ENCODE measurements around the gene MYO18B.

Gene MYO18B

DNA sequence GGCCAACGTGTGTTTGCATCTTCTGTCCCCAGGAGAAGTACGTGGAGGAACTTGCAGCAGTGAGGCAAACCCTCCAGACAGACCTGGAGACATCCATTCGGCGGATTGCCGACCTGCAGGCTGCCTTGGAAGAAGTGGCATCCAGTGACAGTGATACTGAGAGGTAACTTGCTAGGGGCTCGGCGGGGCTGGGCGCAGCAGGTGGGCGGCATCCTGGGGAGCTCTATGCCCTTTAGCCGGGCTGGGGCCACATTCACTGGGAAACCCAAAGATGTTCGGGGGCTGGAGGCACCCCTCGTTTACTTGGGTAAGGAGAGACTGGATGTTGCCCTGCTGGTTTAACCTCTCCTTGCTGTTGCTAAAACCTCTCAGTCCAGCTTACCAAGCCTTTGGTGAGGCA is 250.3 kb downstream of the MYO18B start:
- no peak for DNase-seq (ENCODE audit: low read depth in 2 of 2)

DNA sequence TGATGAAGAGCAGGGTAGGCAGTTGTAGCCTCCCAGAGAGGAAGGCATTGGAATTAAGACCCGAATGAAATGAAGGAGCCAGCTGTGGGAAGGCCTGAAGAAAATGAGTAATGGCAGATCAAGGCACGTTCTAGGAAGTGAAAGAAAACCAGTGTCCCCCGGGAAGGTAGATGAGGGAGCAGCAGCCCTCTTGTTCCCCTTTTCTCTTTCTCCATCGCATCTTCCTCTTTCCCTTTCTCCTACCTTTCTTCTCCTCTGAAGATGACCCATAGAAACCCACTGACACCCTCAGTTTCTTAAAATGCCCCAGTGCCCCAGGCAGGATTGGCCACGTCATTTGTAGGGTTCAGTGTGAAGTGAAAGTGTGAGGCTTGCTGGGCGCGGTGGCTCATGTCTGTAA is 254.7 kb downstream of the MYO18B start:
- DNase-seq (ENCODE audit: low read depth in 2 of 2), result no peak

DNA sequence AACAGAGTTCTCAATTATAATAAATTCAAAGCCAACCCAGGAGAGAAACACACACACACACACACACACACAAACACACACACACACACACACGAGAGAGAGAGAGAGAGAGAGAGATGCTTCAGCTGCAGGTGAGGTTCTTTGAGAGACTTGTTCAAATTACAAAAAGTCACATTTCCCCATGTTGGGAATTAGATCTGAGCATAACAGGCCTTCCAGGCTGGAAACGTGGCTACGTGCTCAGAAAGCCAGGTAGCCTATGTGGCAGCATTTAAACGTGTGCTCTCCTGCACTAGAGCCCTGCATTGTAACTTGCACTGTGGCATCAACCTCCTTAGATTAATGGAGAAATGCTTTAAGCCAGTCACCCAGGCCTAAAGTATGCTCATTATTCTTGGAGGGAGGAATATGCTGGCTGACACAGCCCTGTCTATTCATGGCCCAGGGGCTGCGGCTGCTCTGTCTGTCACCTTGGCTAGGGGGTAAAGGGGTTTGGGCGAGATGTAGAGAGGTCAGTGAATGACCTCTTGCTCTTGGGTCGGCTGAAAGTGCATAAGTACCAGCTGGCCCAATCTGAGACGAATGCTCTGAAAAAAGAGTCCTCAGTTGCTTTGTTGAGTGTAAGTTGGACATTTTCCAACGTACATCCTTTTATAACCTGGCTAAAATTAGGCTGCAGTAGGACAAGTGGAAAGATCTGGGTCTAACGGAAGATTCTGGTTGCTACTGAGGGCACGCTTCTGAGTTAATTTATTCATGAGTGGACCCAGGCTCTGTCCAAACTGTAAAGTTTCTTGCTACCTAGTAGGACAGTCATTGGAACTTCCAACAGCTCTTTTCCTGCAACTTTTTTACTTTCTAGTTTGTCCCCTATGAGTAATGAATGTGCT is 256.1 kb downstream of the MYO18B start:
- no peak for DNase-seq (ENCODE audit: low read depth in 2 of 2)

DNA sequence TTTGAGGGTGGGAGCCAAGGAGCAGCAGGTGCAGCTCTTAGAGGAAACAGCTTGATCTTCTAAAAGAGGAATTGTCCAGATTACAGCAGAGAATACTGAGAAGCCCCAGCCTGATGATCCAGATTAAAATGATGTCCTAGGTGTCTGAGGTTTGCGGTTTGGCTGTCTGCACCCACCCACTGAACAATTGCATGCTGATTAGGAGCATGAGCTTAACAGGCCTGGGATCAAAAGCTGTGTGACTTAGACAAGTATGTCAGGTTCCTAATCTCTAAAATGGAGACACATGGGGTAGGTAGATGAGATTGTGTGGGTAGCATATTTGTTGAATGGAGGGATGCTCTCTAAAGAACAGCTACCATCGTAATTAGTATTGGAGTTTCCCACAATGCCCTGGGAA is 260.5 kb downstream of the MYO18B start:
- DNase-seq (ENCODE audit: low read depth in 2 of 2), result no peak

DNA sequence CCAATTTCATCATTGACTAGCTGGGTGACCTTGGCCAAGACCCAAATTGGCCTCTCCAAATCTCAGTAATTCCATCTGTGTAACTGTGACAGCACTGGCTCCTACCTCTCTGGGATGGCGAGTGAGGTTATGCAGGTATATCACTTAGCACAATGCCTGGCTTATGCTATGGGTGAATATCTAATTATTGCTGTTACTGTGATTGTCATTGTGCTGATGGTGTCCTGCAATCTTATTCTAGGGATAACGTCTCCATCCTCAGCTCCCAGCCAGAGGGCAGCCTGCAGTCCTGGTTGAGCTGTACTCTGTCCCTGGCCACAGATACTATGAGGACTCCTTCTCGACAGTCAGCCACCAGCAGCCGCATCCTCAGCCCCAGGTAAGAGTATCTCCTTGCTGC is 262.5 kb downstream of the MYO18B start:
- DNase-seq (ENCODE audit: low read depth in 2 of 2), result no peak

DNA sequence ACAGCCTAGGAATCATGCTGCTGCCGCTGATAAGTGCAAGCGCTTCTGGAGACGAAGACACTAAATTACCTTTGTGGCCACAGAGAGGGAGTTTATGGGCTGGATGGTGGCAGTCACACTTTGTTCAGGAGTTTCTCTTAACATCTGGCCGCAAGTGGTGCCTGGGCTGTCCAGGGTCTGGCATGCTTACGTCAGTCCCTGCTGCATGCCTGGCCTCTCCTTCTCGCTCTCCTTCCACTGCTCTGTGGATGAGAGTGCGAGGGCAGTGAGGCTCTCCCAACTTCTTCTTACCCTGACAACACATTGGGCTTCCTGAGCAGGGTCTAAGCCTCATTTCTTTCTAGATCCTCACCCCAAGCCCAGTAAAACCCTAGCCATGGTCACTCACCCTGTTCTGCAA is 266.6 kb downstream of the MYO18B start:
- DNase-seq (ENCODE audit: low read depth in 2 of 2), result no peak

DNA sequence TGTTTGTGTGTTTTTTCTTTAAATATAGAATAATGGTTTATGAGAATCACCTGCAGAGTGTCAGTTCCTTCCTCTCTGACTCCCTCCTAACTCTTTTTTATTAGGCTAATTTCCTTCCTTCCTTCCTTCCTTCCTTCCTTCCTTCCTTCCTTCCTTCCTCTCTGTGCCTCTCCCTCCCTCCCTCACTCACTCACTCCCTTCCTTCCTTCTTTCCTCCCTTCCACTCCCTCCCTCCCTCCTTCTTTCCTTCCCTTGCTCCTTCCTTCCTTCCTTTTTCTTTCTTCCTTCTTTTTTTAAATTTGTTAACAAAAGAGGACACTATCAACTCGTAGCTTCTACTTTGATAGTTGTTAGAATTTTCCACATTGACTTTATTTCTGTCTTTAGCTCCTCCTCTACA is 274.9 kb downstream of the MYO18B start:
- DNase-seq (ENCODE audit: low read depth in 2 of 2), result no peak

DNA sequence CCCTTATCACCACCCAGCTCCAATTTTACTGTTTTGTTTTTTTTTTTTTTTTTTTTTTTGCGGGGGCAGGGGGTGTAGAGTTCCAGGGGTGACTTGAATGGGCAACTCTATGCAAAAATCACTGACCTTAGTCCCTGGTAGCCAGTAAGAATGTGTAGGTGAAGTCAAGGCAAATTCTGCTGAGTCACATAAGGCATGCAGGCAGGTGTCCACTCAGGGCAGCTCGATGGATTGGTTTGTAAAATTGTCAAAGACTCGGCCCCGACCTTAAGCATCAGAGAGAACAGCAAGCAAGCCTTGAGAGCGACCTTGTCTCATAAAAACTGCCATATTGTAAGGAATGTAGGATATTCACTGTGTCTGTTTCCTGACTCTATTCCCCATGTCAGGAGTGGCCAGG is 275.9 kb downstream of the MYO18B start:
- DNase-seq (ENCODE audit: low read depth in 2 of 2), result no peak

DNA sequence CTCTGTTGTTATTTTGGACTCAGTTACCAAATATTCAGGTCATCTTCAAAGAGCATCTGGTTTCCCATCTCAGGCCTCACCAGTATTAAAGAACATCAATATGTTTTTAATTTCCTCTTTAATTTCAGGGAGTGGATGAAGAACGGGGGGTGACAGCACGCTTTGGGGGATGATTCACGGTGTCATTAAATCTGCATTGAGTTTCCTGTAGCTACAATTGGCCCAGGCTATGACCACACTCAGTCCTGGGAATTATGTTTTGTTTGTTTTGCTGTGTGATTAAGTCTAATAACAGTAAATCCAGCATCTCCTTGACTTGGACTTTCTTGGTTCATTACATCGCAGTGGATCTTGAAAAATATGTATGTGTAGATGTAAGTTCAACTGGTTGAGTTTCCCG is 277.6 kb downstream of the MYO18B start:
- DNase-seq (ENCODE audit: low read depth in 2 of 2), result no peak

DNA sequence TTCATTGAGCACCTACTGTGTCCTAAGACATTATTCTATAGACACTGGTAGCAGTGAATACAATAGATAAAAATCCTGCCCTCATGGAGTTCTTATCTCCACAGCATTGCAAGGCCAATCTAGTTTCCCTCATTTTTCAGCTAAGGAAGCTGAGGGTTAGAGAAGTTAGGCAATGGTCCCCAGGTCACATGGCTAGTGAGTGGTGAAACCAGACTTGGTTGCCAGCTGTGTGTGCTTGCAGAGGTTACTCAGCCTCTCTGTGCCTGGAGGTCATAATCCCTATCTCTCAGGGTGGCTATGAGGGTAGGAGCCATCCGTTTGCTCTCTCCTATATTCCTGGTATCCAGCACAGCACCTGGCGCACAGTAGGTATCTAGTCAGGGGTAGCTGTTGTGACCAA is 279.5 kb downstream of the MYO18B start:
- no peak for DNase-seq (ENCODE audit: low read depth in 2 of 2)

DNA sequence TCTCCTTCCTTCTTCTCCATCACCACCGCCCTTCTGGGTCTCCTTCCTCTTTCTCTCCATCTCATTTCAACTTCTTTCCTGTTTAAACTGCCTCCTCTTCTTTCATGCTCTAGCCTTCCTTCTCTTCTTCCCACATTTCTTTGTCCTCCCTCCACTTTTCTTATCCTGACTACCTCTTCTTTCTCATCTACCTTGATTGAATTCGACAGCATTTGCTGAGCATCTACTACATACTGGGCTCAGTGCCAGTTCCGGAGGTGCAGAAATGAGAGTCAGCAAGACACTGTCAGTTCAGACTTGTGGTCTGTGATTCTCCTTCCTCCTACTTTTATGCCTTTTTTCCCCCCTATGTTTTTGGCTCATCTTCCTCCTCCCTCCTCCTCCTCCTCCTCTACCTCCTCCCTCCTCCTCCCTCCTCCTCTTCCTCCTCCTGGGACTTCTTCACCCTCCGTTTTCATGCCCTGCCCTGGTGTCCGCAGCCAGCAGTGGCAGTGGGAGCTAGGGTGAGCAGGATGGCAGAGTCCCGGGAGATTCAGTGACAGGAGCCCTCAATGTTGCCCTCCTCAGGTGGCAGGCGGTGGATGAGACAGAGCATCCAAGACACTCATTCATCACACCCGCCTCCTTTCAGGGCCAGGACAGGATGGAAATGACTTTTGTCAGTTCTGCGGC is 281.3 kb downstream of the MYO18B start:
- DNase-seq (ENCODE audit: low read depth in 2 of 2), result no peak

DNA sequence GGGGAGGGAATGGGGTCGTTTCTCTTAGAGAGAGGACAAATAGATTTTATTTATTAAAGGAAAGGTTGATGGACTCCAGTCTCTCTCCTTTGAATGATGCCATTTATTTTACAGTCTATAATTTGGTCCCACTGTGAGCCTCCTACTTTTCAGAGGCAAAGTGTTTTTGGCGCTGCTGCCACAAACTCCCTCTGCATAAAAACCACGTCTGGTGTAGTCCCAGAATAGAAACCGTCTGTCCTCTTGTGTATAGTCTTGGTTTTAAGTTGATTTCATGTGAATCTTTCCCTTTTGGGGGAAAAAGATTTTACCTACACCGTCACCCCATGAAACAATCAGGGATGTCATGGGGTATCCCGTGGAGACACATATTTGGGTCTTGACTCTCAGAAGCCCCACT is 283.6 kb downstream of the MYO18B start:
- no peak for DNase-seq (ENCODE audit: low read depth in 2 of 2)

DNA sequence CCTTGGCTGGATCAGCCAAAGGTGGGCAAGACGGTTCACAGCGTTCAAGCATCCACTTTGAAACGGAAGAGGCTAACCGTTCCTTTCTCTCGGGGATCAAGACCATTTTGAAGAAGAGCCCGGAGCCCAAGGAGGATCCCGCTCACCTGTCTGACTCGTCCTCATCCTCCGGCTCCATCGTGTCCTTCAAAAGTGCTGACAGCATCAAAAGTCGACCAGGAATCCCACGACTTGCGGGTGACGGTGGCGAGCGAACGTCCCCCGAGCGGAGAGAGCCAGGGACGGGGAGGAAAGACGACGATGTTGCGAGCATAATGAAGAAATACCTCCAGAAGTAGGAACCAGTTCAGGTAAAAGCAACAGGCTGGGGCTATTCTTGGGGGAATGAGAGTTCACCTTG is 285.4 kb downstream of the MYO18B start:
- DNase-seq (ENCODE audit: low read depth in 2 of 2), result no peak

DNA sequence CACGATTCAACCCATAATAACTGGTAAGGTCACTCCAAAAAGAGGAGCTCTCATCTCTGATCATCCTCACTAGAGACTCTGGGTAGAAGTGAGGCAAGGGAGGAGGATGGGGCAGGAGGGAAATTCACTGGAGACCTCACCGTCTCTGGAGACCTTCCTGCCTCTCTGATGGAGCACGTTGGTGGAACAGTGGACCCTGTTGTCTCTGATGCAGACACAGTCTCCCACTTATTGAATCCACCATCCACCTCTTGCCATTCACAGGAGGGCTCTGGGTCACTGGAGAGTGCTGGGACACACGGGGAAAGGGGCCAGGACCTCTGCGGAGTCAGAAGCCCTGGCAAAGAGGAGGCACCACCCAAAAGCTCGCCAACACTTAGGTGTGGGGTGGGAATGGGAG is 289.7 kb downstream of the MYO18B start:
- no peak for DNase-seq (ENCODE audit: low read depth in 2 of 2)

DNA sequence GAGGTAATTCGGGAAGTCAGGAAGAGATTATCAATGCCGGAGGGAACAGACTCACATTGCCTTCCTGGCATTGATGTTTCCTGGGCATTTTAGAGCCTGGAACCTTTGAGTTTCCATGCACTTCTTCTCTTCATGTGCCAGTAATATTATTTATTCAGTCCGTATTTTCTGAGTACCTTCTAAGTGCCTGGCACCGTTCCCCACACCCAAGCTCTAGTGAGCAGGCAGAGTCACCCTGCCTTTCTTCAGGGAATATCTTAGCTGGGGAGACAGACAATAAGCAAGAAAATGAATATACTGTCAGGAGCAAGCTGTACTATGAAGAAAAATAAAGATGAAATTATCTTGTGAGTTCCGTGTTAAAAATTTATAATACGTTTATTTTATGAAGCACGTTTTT is 291.1 kb downstream of the MYO18B start:
- DNase-seq (ENCODE audit: low read depth in 2 of 2), result no peak

DNA sequence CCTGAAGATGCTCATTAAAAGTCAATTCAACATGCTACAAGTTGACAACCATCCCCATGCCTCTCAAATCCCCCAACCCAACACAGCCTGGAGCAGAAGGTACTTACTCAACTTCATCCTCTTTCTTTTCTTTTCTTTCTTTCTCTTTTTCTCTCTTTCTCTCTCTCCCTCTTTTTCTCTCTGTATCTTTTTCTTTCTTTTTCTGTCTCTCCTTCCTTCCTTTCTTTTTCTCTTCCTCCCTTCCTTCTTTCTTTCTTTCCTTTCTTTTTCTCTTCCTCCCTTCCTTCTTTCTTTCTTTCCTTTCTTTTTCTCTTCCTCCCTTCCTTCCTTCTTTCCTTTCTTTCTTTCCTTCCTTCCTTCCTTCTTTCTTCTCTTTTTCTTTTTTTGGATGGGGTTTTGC is 291.6 kb downstream of the MYO18B start:
- DNase-seq (ENCODE audit: low read depth in 2 of 2), result no peak

DNA sequence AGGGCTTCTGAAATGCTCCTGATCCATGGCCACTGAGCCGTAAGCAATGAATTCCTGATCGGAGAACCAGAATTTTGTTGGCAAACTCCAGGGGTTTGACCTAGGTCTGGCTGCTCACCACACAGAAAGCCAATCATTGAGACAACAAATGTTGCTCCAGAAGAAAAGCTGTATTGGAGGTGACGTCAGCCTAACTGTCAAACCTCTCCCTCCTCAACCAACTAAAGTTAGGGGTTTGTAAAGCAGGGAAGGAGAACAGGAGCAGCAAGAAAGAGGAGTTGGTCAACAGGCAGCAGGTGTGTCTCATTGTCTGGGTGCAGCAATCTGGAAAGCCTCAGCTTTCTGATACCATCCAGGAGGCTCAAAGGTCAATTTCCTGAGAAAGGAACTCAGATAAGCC is 293.5 kb downstream of the MYO18B start:
- no peak for DNase-seq (ENCODE audit: low read depth in 2 of 2)

DNA sequence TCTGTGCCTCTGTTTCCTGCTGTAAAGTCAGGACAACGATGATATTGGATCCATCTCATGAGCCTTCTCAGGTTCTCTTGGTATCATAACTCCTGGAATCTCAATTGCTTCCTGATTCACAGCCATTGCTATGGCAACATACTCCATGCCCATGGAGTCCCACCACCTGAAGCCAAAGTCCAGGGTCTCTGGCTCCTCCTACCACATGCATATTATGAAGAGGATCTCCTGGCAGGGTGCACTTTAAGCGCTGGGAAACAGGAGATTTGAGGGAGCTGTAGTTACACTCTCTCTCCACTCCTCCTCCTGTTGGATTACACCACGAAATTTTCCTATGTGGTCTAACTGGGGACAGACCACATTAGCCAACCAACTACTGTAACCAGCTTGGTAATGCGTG is 296.4 kb downstream of the MYO18B start:
- no peak for DNase-seq (ENCODE audit: low read depth in 2 of 2)

DNA sequence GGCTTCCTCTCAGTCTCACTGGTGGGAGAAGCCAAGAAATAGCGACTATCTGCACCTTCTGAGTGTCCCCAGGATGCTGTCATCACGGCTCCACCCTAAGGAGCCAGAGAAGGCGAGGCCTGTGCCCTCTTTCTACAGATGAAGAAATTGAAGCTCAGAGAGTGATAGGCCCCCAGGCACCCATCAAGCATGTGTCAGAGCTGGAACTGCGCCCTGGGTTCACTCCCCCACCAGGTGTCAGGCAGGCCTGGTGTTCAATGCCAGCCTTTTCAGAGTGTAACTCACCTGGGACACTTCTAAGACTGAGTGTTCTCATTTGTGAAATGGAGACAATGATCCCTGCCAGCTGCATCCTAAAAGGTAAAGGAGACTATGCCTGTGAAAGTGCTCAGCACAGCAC is 299.9 kb downstream of the MYO18B start:
- no peak for DNase-seq (ENCODE audit: low read depth in 2 of 2)

DNA sequence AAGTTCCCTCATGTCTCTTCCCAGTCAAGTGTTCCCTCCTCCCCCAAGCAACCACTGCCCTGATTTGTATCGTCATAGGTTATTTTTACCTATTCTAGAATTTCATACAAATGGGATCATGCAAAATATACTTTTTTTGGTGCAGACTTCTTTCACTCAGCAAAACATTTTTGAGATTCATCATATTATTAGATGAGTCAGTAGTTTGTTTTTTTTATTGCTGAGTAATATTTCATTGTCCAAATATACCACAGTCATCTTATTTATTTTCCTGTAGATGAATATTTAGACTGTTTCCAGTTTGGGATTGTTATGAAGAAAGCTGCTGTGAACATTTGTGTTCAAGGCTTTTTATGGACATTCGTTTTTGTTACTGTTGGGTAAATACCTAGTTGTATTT is 301.0 kb downstream of the MYO18B start:
- DNase-seq (ENCODE audit: low read depth in 2 of 2), result no peak

DNA sequence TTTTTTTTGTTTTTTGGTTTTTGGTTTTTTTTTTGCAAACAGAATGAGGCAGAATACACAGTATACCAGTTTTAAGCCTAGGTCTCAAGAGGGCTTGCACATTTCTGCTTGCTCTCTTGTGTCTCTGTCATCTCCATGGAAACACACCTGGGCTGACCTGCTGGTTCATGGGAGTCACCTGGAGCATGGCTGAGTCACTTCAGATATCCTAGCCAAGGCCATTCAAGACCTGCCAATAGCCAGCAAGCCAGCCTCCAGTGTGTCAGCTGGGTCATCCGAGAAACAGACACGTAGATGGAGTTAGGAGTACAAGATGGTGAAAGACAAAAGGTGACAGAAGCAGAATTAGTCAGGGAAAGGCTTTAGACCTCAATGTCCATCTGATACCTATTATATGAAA is 303.1 kb downstream of the MYO18B start:
- DNase-seq (ENCODE audit: low read depth in 2 of 2), result no peak

DNA sequence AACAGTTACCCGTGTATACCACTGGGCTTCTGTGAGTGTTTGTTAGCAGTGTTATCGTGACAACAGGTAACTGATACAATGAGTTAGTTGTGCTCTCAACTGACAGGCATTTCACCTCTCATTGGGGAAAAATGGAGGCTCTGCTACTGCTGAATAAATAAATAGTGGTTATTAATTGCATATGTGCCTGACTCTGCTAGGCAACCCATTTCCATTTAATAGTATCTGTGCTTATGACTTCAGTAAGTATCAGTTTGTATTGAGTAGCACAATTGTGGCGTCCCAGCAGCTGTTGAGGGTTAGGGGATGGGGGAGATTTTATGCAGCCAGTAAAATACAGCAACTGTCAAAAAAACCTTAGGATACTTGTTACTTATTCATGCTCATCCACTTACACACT is 303.9 kb downstream of the MYO18B start:
- no peak for DNase-seq (ENCODE audit: low read depth in 2 of 2)

DNA sequence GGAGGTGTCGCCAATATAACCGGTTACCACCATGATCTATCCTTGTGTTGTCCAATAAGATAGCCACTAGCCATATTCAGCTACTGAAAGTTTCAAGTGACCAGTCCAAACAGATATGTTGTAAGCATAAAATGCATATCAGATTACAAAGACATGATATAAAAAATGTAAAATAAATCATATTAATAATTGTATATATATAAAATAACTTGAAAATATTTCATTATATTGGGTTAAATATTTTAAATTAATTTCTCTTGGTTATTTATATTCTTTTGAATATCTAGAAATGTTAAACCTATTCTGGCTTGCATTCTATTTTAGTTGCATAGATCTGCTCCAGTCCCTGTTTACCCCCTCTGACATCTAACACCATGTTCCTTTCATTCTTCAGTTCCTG is 305.5 kb downstream of the MYO18B start:
- no peak for DNase-seq (ENCODE audit: low read depth in 2 of 2)

DNA sequence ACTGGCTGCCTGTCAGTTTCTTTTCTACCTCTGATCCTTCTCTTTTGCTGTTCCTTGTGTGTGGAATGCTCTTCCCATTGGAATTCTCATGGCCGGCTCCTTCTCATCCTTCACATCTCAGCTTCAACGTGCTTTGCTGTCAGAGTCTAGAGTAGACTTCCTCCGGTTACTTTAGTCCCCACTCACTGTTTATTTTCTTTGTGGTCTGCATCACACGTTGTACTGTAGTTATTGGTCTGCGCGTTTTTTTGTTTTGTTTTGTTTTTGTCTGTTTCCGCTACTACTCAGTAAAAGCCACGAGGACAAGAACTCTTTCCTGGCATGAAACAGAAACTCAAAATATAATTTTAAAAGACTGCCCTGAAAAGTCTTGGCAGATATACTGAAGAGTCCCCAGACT is 305.9 kb downstream of the MYO18B start:
- DNase-seq (ENCODE audit: low read depth in 2 of 2), result no peak
